OCI-LY3 (cell line): ENCODE measurements around the gene DENND1A.

Source experiments
- H2AFZ ChIP-seq: fragments of 200-600, 300-600 bp; shearing (Covaris generic); 2 replicates; pipeline ENCODE4 v1.6.0; 2014; ENCODE audit warnings: antibody characterized with exemption, low read depth, low read length
- H3K27ac ChIP-seq: fragments of 200-600, 300-600 bp; sonication (generic); 2 replicates; pipeline ENCODE4 v1.5.1; 2014; ENCODE audit warnings: mild to moderate bottlenecking, low read length, moderate library complexity, mixed read lengths
- H3K27me3 ChIP-seq: fragments of 200-600, 300-600 bp; sonication (generic); 2 replicates; pipeline ENCODE4 v1.6.1; 2014; ENCODE audit warnings: low read depth, low read length, mixed read lengths
- H3K36me3 ChIP-seq: fragments of 200-600, 300-600 bp; sonication (generic); replicated peaks from 2 replicates; pipeline ENCODE3; 2014; ENCODE audit warnings: low read depth, low read length, mixed read lengths
- H3K4me1 ChIP-seq: fragments of 300-600, 200-600 bp; sonication (generic); 2 replicates; pipeline ENCODE4 v1.6.1; 2014; ENCODE audit warnings: low read length, mixed read lengths
- H3K4me2 ChIP-seq: fragments of 200-600, 300-600 bp; sonication (generic); 2 replicates; pipeline ENCODE4 v1.6.1; 2014; ENCODE audit warnings: low read length, mixed read lengths
- H3K4me3 ChIP-seq: fragments of 300-600, 200-600 bp; sonication (generic); 2 replicates; pipeline ENCODE4 v1.5.1; 2014; ENCODE audit warnings: antibody characterized with exemption, mild to moderate bottlenecking, low read length, moderate library complexity
- H3K79me2 ChIP-seq: fragments of 300-600, 200-600 bp; shearing (Covaris generic); 2 replicates; pipeline ENCODE4 v1.6.1; 2014; ENCODE audit warnings: mild to moderate bottlenecking, low read length, mixed read lengths
- H3K9ac ChIP-seq: fragments of 300-600, 200-600 bp; shearing (Covaris generic); 2 replicates; pipeline ENCODE4 v1.6.0; 2014; ENCODE audit warnings: mild to moderate bottlenecking, low read length, moderate library complexity
- H3K9me3 ChIP-seq: fragments of 200-600, 300-600 bp; shearing (Covaris generic); 2 replicates; pipeline ENCODE4 v1.6.1; 2014; ENCODE audit warnings: low read length, mixed read lengths; ENCODE audit not compliant: insufficient read depth
- H4K20me1 ChIP-seq: fragments of 200-600, 300-600 bp; sonication (generic); 2 replicates; pipeline ENCODE4 v1.6.1; 2016; ENCODE audit warnings: low read length, mixed read lengths; ENCODE audit not compliant: insufficient read depth
- CTCF ChIP-seq: fragments of 200-600, 300-600 bp; sonication (generic); IDR thresholded peaks from 2 replicates; pipeline ENCODE4 v1.5.1; 2014; ENCODE audit warnings: antibody characterized with exemption, low read length, low read depth
- EZH2phosphoT487 ChIP-seq: fragments of 200-600 bp; shearing (Covaris generic); IDR thresholded peaks from 2 replicates; pipeline ENCODE4 v1.6.1; 2018; ENCODE audit warnings: antibody characterized with exemption, mixed run types, low read depth

DENND1A gene

GRCh38 chr9:123425836-123426365 lies 504.0 kb downstream of the DENND1A start:
- Histone ChIP-seq H3K27ac (no peak overlapping the region; the same call in 1 of the 2 replicates), H3K4me1 (peaks cover 12% of the 10 kb centered on the region), H3K79me2 (no peaks in the 10 kb centered on the region), H3K36me3 (peaks cover 20% of the 10 kb centered on the region), H3K9me3 (no peaks in the 10 kb centered on the region), H3K27me3 (no peaks in the 10 kb centered on the region), H3K4me2 (no peak overlapping the region), H4K20me1 (peaks cover 2% of the 10 kb centered on the region; the same call in 1 of the 2 replicates), H3K4me3 (no peak overlapping the region), H2AFZ (no peak overlapping the region), H3K9ac (no peak overlapping the region)
- TF ChIP-seq EZH2phosphoT487, result no peak
- TF ChIP-seq CTCF, result no peak

- Histone ChIP-seq H3K4me3 (no peak overlapping the region), H4K20me1 (peaks cover 2% of the 10 kb centered on the region; the same call in 1 of the 2 replicates), H3K4me2 (no peak overlapping the region), H3K79me2 (no peaks in the 10 kb centered on the region), H3K27me3 (no peaks in the 10 kb centered on the region), H3K36me3 (peaks cover 14% of the 10 kb centered on the region), H3K27ac (no peak overlapping the region), H3K9ac (no peak overlapping the region), H2AFZ (no peak overlapping the region), H3K9me3 (no peaks in the 10 kb centered on the region), H3K4me1 (peaks cover 12% of the 10 kb centered on the region)
- no peak for TF ChIP-seq CTCF
- TF ChIP-seq EZH2phosphoT487, result no peak
Measured at GRCh38 chr9:123425261-123425821, 504.6 kb downstream of the DENND1A start.

GRCh38 chr9:123424552-123425225 lies 505.2 kb downstream of the DENND1A start:
- Histone ChIP-seq H2AFZ (no peak overlapping the region), H3K9me3 (no peaks in the 10 kb centered on the region), H3K27ac (no peak overlapping the region), H3K4me3 (no peak overlapping the region), H3K4me1 (peaks cover 12% of the 10 kb centered on the region), H4K20me1 (no peaks in the 10 kb centered on the region; the same call in 1 of the 2 replicates), H3K4me2 (no peak overlapping the region), H3K36me3 (peaks cover 14% of the 10 kb centered on the region), H3K27me3 (no peaks in the 10 kb centered on the region), H3K79me2 (no peaks in the 10 kb centered on the region), H3K9ac (no peak overlapping the region)
- TF ChIP-seq EZH2phosphoT487, result no peak
- TF ChIP-seq CTCF, result no peak

GRCh38 chr9:123424131-123424530 lies 505.8 kb downstream of the DENND1A start:
- H3K36me3 ChIP-seq, result peaks cover 14% of the 10 kb centered on the region
- H3K9ac ChIP-seq, result no peak overlapping the region
- H3K9me3 ChIP-seq, result no peaks in the 10 kb centered on the region
- H3K79me2 ChIP-seq, result no peaks in the 10 kb centered on the region
- no peak overlapping the region for H2AFZ ChIP-seq
- peaks cover 12% of the 10 kb centered on the region for H3K4me1 ChIP-seq
- no peak overlapping the region for H3K27ac ChIP-seq
- no peak overlapping the region for H3K4me3 ChIP-seq
- TF ChIP-seq CTCF (no peak), EZH2phosphoT487 (no peak)
- H3K27me3 ChIP-seq, result no peaks in the 10 kb centered on the region
- no peak overlapping the region for H3K4me2 ChIP-seq
- no peaks in the 10 kb centered on the region; the same call in 1 of the 2 replicates for H4K20me1 ChIP-seq
